ENCODE data around the gene AFG1L.

The AFG1L gene

DNA sequence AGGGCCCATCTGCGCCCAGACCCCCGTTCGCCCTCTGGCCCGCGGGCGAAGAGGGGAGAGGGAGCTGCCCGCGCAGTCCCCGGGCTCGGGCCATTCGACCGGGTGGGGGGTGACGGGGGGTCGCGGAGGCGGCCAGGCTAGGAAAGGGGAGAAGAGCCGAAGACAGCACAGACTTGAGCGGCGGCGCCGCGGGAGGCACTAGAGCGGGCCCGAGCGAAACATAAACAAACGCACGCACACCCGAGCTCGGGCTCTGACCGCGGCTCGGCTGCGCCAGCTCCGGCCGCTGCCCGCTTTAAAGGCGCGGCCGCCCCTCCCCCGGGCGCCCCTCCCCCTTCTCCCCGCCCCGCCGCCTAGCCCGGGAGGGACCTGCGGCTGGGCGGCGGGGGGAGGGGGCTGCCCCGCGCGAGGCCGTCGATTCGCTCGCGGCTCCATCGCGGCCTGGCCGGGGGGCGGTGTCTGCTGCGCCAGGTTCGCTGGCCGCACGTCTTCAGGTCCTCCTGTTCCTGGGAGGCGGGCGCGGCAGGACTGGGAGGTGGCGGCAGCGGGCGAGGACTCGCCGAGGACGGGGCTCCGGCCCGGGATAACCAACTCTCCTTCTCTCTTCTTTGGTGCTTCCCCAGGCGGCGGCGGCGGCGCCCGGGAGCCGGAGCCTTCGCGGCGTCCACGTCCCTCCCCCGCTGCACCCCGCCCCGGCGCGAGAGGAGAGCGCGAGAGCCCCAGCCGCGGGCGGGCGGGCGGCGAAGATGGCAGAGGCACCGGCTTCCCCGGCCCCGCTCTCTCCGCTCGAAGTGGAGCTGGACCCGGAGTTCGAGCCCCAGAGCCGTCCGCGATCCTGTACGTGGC is 265.8 kb downstream of the AFG1L start, which contains the start of gene FOXO3:
FOXO3 (plus strand) TSS at position 455 of the 846 bp plus-strand sequence; CDS start at position 747, 292 bp downstream.
- peak within 1 kb of the TSS; percentile 96 for H3K27ac ChIP-seq
- TF ChIP-seq, protein P1, sequence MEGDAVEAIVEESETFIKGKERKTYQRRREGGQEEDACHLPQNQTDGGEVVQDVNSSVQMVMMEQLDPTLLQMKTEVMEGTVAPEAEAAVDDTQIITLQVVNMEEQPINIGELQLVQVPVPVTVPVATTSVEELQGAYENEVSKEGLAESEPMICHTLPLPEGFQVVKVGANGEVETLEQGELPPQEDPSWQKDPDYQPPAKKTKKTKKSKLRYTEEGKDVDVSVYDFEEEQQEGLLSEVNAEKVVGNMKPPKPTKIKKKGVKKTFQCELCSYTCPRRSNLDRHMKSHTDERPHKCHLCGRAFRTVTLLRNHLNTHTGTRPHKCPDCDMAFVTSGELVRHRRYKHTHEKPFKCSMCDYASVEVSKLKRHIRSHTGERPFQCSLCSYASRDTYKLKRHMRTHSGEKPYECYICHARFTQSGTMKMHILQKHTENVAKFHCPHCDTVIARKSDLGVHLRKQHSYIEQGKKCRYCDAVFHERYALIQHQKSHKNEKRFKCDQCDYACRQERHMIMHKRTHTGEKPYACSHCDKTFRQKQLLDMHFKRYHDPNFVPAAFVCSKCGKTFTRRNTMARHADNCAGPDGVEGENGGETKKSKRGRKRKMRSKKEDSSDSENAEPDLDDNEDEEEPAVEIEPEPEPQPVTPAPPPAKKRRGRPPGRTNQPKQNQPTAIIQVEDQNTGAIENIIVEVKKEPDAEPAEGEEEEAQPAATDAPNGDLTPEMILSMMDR (conservative IDR thresholded peaks at IDR 0.05) = peak; percentile 13; the same call in 1 of the 2 replicates

DNA sequence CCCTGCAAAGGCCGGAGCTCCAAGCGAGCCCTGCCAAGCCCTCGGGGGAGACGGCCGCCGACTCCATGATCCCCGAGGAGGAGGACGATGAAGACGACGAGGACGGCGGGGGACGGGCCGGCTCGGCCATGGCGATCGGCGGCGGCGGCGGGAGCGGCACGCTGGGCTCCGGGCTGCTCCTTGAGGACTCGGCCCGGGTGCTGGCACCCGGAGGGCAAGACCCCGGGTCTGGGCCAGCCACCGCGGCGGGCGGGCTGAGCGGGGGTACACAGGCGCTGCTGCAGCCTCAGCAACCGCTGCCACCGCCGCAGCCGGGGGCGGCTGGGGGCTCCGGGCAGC is 266.4 kb downstream of the AFG1L start:
- peak overlapping the region; percentile 96 for H3K27ac ChIP-seq

DNA sequence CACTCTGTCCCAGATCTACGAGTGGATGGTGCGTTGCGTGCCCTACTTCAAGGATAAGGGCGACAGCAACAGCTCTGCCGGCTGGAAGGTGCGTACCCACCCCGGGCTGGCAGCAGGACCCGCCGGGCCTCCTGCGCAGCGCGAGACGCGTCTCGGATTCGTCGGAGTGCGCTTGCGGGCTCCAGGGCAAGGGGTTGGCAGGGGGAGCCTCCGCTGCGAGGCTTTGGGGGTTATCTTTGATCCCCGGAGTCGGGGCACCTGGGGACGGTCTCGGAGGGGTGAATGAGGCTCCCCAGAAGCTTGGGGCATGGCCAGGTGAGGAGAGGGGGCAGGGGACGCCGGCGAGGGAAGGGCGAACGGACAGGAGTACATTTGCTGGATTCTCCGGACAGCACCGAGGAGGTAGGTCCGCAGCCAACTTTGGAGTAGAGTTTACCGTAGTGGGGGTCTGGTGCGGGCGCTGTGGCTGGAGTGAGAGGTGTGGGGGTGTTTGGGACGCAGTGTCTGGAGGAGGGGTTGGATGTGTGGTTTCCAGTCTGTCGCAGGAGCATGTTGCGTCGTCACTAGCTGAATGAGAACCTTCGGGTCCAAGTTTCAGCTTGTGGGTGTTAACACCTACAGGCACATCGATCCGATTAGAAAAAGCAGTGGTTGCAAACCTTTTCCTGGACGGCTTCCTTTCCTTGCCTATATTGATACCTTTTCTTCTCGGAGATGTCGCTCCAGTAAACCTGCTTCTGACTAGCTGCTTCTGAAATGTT is 267.1 kb downstream of the AFG1L start:
- H3K27ac ChIP-seq = peak overlapping the region; percentile 96
- TF ChIP-seq, protein P1 (conservative IDR thresholded peaks at IDR 0.05) = no peak

DNA sequence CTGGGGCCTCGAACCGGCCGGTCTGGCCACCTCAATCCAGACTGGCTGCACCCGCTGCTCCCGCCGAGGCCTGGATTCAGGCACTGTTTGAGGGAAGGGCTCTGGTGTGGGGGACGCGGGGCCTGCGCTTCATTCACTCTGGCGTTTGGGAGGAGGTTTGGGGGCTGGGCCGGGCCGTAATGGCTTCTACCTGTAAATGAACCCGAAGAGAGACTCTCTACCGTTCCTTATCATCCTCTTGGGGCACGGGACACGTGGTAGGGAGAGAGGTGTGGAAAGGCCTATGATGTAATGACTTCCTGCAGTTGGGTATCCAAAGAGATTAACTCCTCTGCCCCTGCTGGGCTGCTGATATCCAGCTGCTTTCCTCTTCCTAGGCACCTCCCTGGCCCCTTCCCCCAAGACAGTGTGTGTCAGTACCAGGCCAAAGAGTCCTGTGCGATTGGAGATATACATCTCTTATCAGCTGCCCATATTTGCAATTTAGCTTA is 267.7 kb downstream of the AFG1L start:
- TF ChIP-seq, protein P1 (conservative IDR thresholded peaks at IDR 0.05) = no peak
- H3K27ac ChIP-seq = peak overlapping the region; percentile 96

DNA sequence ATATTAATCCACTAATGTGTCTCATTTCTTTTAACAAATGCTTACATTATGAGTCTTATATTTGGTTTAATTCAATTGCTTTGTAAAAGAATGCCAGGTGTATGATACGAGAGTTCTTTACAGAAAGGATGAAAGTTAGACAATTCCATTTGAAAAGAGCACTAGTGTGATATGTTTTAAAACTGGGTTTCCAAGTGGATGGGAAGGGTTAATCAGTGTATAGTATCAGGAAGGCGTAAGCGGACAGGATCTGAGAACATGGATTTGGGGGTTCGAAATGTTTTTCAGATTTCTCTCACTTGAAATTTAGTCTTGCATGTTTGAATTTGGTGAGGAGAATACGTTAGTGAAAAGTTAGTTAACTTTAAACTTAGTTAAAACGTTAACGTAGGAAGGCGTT is 268.4 kb downstream of the AFG1L start:
- TF ChIP-seq, protein P1 (conservative IDR thresholded peaks at IDR 0.05) = no peak
- peak overlapping the region; percentile 96 for H3K27ac ChIP-seq

DNA sequence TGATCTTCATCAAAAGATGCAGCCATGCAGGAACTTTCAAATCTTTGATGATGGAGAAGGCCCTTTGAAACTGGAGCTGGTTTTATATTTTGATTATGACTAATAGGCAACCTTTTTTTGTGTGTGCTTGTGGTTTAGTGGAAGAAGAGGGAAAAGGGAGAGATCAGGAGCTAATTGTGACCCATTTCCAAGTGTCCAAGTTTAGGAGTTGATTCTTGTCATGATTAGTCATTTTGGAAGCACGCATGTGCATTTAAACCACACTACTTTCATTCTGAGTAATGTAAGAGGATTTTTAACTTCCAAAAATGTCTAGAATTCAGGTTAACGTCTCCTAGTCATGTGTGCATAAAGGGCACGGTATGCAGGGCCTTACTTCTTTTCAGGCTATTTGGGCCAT is 269.3 kb downstream of the AFG1L start:
- TF ChIP-seq, protein P1 (conservative IDR thresholded peaks at IDR 0.05) = no peak
- no peak overlapping the region for H3K27ac ChIP-seq

DNA sequence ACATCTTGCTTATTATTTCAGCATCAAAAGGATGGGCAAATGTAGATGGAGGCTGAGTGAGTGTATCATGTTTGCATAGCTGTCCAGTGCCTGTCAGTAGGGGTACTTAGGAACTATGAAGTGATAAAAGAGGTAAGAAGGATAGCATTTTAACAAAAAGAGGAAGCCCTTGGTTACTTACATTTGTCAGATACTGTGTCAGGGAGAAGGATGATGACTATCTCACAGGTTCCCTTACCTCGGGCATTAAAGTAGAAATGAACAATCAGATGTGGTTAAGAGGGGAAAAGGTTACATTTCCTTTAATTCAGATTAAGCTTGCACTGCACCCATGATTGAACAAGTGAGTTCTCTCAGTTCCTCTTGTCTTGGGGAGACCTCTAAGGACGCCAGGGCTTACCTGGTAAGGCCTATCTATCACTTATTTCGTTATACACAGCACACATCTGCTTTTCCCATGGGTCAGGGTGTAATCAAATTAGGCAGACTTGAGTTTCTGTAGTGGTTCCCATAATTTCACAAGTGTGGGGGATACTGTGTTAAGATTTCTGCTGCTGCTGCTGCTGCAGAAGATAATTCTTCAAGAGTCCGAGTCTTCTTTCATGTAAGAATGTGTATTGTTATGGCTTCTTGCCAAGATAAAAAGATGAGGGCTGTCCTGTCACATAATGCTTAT is 270.4 kb downstream of the AFG1L start:
- TF ChIP-seq, protein P1 (conservative IDR thresholded peaks at IDR 0.05) = no peak
- H3K27ac ChIP-seq = no peak overlapping the region
